HG03135 (cell line): ENCODE data around the gene MRGPRG.

Experiments
- ATAC-seq: cut with Tn5 transposase; IDR thresholded peaks from one replicate; pipeline ENCODE4 v1.9.1; 2021; ENCODE audit warnings: mild to moderate bottlenecking, moderate library complexity; ENCODE audit not compliant: unreplicated experiment

Gene MRGPRG

GRCh38 chr11:3207526-3208189 is 11.0 kb downstream of the MRGPRG start:
- ATAC-seq: no peak

GRCh38 chr11:3206922-3207204 is 11.8 kb downstream of the MRGPRG start:
- no peak for ATAC-seq

DNA sequence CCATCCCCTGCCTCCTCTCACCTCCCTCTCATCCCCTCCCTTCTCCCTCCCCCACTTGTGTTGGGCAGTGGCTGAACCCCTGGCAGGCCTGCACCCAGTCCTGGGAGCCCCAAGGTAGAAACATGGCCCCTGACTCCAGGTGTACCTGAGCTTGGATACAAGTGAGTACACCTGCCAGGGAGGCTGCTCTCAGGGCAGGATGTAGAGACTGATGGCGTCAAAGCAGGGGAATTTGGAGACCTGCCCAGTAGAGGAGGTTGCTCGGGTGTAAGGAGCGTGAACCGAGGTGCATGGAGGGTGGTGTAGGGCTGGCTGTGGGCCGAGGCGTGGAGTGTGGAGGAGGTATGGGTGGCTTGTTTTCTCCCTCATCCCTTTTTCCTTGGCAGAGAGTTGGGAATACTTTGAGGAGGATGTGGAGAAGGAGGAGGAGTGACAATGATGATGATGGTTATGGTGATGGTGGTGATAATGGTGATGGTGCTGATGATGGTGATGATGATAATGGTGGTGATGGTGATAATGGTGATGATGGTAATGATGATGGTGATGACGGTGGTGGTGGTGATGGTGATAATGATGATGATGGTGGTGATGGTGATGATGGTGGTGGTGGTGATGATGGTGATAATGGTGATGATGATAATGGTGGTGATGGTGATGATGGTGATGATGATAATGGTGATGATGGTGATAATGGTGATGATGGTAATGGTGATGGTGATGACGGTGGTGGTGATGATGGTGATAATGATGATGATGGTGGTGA is 12.3 kb downstream of the MRGPRG start:
- no peak for ATAC-seq

- no peak for ATAC-seq
These were observed 13.1 kb downstream of the MRGPRG start for GRCh38 chr11:3205261-3206155.

- ATAC-seq: no peak
These were observed 14.2 kb downstream of the MRGPRG start for GRCh38 chr11:3204141-3205015.

DNA sequence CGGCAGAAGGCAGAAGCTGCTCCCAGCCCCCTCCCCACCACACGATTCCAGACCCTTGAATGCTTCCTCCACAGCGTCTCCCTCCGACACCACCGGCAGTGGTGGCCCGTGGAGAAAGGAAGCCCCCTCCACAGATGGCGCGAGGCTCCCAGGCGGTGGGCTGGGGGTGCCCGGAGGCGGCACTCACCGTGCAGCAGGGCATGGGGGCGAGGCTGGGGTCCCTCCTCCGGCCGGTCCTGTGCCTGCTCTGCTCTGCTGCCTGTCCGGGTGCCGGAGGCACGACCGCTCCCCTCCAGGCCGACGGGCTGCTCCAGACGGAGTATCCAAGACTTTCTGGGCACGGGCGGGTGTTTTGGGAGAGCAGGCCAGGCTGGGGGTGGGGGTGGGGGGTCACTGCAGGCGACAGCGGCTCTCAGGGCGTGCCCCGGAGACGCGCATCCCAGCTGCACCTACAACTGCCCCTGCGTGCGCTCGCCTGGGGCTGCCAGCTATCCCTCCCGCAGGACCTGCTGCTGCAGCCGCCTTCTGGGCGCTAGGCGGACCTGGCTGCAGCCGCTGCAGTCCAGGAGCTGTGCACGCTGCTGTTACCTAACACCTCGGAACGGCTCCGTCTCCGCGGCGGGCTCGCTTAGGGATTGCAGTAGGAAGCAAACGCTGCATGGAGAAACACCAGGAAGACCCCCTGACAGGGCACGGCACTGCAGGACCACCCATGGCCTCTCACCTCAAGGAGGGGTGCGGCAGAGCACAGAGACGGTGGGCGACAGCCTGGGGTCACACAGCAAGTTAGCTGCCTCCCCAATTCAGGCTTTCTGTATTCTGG is 15.2 kb downstream of the MRGPRG start:
- no peak for ATAC-seq

DNA sequence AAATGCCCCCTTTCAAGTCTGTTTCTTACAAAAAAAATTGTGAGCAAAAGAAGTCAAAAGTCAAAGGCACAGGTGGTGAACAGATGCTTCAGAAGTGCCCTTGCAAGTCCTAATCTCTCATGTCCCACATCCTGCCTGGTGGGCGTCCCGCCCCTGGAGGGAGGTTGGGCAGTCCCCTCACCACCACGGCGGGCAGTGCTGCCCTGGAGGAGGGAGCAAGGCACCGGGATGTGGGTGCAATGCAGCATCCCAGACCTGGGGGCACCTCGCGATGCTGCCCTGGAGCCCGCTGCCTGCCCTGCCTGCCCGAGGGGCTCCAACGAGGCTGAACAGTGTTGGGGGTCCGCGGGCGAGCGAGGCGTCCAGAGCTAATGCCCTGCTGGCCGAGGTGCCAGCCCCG is 15.9 kb downstream of the MRGPRG start:
- ATAC-seq: no peak

- ATAC-seq: no peak
These were observed 16.3 kb downstream of the MRGPRG start for GRCh38 chr11:3202305-3202704.

- no peak for ATAC-seq
These were observed 16.9 kb downstream of the MRGPRG start for GRCh38 chr11:3201677-3202181.

- no peak for ATAC-seq
These were observed 17.5 kb downstream of the MRGPRG start for GRCh38 chr11:3201112-3201581.

- no peak for ATAC-seq
These were observed 18.1 kb downstream of the MRGPRG start for GRCh38 chr11:3200388-3201111.

DNA sequence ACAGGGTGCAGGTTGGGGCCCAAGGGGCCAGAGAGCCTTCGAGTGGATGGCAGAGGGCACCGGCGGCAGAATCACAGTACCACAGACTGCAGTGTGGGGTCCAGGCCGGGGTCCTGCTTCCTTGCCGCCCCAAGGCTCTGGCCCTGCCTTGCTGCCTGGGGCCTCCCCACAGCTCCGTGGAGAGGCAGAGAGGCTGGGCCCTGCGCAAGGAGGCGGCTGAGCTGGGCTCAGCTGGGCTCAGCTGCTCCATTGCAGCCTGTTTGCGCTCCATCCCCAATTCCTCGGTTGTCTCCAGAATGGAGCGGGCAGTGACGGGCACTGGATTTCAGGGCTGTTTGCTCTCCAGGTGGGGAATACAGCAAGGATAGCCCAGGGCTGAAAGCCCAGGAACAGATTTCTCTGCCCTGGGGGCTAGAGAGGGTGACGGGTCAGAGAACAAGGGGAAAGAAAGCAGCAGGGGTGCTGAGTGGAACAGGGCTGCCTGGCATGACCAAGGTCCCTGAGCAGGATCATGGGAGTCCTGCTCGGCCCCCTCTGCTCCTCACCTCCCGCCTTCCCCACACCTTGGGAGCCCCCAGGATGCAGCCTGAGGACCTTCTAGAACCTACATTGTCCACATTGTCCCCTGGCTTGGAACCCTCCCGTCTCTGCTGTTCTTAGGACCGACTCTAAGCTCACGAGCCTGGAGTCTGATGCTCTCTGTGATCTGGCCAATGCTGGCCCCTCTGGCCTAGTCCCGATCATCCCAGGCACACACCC is 18.9 kb downstream of the MRGPRG start:
- ATAC-seq: no peak

DNA sequence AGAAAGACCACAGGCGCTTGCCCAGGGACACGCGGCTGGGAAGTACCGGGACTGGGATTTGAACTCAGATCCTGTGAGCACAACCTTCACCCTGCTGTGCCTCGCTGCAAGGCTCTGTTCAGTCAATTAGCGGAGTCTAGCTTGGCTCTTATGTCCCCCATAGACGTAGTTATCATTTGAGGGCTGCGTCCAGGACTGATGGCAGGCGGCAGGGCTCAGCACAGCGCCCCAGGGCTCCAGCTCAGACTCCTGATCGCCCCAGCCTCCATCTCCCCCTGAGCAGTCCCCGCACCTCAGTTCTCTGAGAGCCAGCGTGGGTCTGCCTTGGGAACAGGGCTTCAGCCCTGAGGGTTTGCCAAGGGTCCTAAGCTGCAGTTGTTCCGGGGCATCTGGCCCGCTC is 19.8 kb downstream of the MRGPRG start:
- ATAC-seq: no peak

DNA sequence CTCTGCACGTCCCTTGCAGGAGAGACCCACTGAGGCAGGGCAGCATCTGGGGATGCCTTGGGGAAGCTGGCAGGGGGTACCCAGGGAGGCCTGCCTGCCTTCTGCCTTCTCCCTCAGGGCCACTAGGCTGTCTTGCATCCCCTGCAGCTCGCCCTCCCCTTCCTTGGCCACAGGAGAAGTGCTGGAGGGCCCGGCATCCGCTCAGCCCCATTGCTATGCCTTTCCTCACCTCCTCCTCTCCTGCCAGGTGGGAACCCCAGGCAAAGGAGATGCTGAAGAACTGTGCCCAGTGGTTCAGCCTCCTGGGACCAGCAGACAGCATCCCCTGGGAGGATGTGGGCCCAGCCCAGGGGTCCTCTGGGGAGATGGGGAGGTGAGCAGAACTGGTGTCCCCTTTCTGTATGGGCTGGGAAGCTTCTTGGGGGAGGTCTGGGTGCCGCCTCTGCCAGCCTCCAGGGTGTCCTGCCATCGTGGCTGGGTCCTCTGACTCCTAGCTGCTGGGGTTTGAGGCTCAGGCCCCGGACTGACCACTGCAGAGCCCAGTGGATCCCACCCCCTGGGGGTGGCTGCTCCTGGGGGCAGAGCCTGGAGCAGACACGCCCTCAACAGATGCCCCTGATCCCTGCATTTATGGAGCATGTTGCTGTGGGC is 20.6 kb downstream of the MRGPRG start:
- no peak for ATAC-seq

GRCh38 chr11:3197044-3197695 is 21.4 kb downstream of the MRGPRG start:
- no peak for ATAC-seq

DNA sequence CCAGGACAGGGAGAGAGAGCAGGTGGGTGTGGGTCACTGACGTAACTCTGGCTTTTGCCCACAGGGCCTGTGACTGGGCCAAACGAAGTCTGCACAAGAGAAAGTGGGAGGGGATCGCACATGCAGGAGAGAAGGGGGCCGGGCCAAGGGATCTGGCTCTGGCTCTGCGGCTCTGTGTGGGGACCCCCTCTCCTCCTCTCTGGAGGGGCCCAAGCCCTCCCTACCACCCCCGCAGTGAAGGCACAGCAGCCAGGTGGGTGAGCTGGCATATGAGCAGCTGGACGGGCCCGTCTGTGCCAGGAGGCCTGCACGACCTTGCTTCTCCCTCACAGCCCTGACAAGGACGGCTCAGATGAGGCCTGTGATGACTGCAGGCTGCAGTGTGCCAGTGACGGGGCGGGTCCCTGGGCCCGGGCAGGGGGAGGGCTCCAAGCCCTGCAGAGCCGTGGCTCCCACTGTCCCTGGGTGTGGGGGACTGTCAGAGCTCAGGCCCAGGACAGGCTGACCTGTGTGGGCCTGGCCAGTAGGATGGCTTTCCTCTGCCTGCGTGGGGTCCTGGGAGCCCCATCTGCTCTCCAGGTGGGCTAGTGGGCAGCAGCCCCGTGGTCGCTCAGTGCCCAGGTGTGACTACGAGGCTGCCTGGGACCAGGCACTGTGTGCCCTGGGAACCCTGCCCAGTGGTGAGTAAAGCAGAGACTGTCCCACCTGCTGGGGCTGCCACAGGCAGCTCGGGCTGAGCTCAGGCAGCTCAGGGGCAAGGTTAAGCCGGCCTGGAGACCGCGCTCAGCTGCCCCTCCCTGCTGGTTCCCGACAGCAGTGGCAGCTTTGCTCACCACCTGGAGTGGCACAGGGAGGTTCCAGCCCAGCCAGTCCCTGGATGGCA is 22.2 kb downstream of the MRGPRG start:
- ATAC-seq: no peak
